NCI-H1436 treated with DMSO at 0.1 percent for 48 hours (cell line): ENCODE measurements around the gene HEATR5B.
"Not testable (repeated sequence)": the region's sequence is repeated elsewhere in the genome, so short reads cannot be mapped to it uniquely, and the experiment has no call there.

Source experiments
- DNase-seq: peaks from one replicate; lab custom pipeline; 2025; lab: John Stamatoyannopoulos, UW

Gene HEATR5B

DNA sequence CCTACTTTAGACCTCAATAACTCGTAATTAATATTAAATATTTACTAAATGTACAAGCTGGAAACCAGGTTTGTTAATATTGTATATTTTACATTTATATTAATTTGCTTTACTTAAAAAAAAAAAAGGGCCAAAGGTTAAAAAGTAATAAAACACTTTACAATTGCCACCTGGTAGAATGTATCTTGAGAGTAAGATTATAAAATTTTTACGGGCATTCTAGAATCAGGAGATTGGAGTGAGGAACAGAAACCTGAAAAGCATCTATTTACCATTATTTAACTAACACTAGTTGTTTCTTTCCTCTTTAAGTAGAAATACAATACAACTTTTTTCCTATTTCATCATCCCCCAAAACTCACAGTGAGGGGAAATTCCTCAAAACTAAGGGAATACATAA, 102.3 kb downstream of the HEATR5B start:
- DNase-seq, result no peak

DNA sequence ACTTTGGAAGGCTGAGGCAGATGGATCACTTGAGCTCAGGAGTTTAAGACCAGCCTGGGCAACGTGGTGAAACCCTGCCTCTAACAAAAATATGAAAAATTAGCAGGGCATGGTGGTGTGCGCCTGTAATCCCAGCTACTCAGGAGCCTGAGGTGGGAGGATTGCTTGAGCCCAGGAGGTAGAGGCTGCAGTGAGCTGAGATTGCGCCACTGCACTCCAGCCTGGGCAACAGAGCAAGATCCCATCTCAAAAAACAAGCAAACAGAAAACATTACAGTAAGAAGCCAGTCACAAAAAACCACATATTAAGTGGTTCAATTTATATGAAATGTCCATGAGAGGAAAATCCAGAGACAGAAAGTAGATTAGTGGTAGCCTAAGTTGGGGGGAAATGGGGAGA, 105.2 kb downstream of the HEATR5B start:
- DNase-seq, result not testable (repeated sequence)

DNA sequence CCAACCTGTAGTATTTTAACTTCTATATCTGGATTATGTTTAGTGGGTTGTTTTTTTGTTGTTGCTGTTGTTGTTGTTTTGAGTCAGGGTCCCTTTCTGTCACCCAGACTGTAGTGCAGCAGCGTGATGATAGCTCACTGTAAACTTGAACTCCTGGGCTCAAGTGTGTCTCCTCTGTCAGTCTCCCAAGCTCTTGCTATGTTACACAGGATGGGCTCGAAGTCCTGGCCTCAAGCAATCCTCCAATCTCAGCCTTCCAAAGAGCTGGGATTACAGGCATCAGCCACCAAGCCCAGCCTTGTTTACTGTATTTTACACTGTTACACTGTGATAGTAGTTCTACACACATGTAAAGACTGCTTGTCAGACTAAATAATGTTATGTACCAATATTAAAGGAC, 108.1 kb downstream of the HEATR5B start:
- DNase-seq, result no peak

DNA sequence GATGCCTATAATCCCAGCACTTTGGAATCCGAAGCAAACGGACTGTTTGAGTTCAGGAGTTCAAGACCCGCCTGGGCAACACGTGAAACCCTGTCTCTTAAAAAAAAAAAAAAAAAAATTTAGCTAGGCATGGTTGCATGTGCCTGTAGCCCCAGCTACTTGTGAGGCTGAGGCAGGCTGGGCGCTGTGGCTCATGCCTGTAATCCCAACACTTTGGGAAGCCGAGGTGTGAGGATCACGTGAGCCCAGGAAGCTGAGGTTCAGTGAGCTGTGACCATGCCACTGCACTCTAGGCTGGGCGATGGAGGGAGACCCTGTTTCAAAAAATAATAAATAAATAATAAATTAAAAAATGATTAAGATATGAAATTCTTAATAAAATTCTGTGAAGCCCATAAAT, 108.9 kb downstream of the HEATR5B start:
- no peak for DNase-seq

DNA sequence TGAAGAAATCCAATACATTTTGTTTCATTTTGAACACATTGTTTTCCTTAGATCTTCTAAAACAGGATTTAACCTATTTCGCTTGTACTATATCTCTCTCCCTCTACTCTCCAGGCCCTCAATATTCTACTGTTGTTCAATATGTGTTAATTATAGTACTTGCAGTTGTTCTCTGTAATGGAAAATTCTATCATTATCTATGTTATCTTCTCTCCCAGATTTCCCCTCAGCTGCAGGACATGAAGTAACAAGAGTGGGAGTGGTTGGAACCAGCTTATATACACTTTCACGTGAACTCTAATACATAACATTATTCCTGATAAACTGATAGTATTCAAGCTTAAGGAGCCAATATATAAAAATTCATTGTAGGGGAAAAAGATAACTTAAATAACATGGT, 110.9 kb downstream of the HEATR5B start:
- DNase-seq, result no peak

DNA sequence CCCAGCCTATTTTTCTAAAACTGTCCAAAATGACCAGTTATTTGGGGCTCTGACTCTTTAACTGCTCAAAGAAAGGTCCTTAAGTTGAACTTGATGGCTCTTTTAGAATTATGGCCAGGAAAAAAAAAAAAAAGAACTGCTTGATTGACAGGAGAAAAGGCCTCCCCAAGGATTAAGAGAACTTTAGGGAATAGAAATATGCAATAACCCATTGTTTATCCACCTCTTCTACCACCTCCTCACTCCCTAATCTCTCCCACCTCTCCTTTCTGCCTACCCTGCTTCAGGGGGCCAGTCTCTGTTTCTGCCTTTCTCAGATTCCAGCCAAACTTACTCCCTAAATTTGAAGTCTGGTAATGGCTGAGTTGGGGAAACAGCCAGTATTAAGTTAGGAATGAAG, 112.2 kb downstream of the HEATR5B start:
- DNase-seq, result no peak

DNA sequence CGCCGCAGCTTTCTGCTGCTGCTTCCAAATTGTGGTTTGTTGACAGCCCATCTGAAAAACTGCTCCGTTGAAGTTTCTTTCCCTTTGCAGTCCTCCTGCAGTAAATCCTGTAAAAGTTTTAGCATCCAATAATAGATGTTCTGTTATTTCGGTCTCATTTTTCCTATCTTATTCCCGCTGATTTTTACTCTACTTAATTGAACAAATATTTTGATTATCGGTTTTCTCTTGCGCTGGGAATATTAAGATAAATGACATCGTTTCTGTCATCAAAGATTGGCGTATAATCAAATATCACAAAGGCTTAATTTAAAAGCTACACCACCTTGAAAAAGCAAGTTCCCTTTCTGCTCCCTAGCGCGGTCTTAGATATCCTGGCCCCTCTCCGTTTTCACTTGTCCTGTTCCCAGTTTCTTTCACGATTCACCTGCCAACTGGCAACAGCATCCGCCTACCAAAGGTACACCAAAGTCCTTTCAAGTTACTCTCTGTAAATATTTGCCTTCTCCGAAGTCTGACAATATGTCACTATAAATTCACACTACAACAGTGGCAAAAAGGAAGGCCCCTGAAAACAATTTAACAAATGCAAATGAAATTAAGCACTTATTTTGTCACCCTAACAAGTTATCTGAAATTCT, 116.8 kb downstream of the HEATR5B start:
- no peak for DNase-seq

DNA sequence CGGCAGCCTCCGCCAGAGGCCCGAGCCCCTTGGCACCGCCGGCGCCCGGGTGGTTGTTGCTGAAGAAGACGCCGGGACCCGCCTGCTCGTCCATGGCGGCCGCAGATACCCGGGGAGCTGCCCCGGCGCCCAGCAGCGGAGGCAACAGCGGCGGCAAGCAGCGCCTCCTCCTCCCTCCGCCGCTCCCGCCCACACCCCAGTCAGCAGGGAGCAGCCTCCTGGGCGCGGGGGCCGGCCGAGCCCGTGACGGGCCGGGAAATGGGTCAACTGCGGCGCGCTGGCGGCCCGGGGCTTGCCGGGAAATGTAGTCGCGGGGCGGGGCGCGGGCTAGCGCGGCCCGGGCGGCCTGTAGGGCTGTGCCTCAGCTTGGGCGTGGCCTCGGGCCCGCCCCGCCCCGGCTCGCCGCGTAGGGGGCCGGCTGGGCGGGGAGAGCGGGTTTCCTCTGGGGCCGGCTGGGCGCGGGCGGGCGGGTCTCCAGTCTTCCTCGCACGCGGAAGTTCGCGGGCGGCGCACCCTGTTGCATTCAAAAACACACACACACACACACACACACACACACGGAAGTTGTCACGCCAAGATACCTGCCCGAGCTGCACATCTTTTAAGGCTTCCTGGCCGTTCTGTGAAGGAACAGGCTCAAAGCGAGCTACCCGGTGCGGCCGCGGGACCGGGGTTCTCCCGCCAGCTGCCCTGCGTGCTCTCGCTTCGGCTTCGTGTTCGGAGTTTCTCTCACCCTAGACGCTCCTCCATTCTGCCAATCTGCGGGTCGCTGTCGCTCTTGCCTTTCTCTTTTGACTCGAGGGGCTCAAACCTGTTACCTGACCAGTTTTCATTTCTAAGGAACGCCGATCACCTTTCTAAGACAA, 117.6 kb downstream of the HEATR5B start, which contains the start of gene STRN:
Gene STRN (minus strand): TSS at position 167 of the 866 bp plus-strand sequence. CDS start 73 bp downstream, at position 94.
- DNase-seq, result peak; percentile 73

DNA sequence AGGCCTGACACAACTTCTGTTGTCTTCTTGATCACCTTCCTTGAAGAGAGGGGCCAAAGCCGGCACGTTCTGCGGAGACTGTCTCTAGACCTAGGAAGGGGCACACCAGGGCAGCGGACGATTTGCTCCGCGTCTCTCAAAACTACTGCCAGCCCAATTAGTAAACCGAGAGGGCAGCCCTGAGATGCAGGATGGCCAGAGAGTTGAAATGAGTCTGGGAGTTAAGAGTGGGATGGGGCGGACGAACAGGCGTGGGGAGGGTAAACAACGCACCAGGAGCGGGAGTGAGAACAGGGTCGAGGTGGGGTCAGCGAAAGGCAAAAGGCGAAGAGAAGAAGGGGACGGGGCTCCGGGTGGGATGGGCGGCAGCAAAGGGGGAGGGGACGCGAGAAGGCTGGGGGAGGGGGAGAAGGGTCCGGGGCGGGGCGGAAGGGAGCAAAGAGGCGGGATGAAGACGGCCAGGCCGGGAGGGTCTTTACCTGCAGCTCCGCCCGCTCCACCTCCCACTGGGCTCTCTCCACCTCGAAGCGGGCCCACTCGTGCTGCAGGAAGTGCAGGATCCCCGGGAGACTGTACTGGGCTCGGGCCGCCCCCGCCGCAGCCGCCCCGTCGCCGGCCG, 118.3 kb downstream of the HEATR5B start:
- no peak for DNase-seq

DNA sequence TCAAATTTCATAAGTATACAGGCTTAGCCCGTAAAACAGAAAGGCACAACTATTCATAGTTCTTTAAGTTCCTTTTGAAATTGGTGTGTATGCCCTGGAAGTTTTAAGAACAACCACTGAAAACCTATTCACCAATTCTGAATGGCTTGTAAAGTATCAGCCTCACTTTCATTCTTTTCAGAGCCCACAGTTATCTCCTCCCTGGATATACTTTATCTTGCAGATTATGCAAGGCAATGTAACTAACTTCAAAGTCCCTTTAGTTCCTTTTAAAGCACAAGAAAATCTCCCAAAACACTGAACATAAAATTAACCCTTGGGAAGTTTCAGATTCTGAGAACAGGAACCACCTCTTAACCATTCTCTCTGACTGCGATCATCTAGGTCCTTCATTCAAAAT, 119.0 kb downstream of the HEATR5B start:
- no peak for DNase-seq

DNA sequence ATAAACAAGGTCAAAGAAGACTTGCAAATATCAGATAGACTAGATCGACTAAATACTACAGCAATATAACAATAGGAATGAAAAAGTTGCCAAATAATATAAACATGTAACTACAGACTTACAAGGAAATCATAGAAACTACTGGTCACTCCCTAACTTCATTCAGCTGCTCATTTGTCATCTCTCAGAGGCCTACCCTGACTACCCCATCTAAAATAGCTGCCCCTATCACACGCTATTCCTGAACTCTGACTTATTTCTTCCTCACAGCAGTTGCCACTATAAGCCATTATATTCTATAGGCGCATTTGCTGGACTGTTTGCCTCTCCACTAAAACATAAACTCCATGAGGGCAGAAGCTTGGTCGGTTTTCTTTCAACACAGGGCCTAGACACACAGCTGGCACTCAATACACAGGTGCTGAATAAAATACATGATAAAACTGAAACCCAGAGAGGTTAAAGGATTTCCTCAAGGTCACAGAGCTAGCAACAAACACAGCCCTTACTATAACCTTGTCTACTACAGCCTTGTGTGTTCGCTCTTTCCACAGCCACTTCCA, 119.6 kb downstream of the HEATR5B start:
- no peak for DNase-seq

DNA sequence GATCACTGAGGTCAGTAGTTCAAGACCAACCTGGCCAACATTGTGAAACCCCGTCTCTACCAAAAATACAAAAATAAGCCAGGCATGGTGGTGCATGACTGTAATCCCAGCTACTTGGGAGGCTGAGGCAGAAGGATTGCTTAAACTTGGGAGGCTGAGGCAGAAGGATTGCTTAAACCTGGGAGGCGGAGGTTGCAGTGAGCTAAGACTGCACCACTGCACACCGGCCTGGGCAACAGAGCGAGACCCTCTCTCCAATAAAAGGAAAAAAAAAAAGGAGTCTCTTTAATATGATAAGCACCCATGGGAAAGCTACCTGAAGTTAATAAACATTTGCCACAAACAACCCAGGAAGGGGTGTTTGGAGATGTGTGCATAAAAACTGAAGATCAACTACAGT, 120.4 kb downstream of the HEATR5B start:
- no peak for DNase-seq

DNA sequence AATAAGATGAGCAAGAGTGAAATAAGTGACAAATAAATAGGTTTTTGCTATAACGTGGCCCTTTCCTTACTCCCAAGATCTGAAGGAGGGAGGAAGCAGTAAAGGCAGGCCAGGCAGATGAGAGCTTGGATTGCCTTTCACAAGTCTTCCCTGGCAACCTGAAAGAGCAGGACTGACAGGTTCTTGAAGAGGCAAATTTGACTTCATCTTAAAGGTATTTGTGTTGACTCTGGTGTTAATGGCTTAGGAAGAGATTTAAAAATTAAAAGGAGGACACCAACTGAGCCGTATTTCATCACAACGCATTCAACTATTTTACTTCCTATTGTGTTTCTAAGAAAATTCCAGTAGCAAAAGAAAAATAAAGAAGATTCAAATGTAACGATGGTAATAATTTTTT, 121.1 kb downstream of the HEATR5B start:
- no peak for DNase-seq

DNA sequence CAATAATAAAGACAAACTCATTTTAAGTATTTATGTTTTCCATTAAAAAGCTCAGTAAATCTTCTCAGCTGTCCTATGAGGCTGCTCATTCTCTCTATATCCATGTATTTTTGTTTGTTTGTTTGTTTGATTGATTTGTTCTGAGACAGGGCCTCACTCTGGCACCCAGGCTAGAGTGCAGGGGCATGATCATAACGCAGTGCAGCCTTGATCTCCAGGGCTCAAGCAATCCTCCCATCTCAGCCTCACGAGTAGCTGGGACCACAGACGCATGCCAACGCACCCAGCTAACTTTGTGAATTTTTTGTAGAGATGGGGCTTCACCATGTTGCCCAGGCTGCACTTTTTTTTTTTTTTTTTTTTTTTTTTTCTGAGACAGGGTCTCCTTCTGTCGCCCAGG, 123.4 kb downstream of the HEATR5B start:
- DNase-seq, result no peak

DNA sequence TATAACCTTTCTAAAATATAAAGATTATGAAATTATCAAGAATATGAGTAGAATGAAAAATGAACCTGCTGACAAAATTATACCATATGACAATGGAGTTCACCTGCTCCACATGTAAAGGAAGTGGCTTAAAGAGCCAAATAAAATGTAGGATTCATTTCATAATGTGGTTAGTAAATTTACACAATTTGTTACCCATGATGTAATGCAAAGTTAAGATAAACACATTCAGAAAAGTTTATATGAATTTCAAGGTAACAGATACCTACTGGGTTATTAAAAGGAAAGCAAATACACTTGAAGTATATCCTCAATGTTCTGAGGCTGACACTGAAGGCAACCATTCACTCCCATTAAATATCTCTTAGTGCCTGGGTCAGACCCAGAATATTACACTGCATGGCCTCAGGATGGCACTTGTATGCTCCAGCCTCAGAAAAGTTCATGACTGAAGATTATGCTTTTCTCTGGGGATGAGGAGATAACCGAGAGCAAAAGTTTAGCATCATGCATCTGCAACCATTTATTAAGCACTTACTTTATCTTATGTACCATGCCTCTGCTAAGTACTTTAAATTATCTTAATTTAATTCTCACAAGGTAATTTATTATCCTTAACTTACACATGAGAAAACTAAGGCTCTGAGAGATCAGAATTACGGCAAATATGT, 124.0 kb downstream of the HEATR5B start:
- no peak for DNase-seq

DNA sequence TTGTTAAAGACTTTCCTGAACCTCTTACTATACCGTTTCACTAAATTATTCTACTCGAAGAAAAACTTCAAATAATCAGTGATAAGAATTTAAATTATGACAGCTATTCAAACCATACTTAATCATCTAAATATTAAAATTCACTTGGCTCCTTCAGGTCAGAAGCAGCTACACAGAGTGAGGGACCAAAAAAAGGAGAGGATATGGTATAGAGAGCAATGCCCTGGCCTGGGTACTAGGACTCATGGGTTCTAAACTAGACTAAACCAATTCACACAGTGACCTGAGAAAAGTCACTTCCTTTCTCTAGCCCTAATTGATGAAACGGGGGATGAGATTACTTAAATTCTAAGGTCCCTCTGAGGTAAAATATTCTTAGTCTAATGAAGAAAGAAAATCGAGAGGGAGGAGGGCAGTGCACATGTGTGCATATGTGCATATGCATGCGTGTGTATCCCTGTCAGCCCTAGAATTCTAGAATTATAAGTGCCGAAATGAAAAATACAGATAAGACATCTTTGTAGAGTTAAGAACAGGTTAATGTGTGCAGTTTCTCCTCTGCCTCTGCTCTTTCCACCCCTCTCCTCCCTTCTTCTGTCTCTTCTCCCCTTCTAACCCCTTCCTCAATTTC, 129.1 kb downstream of the HEATR5B start:
- DNase-seq, result no peak

DNA sequence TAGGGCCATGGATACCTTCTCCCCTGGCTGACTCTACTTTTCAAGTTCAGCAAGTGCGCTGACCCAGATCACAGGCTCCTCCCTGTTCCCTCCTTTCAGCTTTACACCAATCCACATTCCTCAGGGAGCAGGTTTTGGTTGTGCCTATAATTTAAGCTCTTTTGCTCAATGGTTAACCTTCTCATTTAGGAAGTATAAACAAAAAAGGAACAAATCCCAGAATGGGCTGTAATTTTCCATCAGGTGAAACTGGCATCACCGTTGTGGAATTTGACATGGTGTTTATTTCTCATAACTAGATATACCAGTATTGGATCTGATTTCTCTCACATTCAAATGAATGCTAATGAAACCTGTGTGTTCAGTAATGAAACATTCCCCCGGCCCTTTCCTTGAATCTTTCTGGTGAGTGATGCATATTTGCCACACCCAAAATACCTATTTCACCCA, 131.4 kb downstream of the HEATR5B start:
- DNase-seq, result no peak

DNA sequence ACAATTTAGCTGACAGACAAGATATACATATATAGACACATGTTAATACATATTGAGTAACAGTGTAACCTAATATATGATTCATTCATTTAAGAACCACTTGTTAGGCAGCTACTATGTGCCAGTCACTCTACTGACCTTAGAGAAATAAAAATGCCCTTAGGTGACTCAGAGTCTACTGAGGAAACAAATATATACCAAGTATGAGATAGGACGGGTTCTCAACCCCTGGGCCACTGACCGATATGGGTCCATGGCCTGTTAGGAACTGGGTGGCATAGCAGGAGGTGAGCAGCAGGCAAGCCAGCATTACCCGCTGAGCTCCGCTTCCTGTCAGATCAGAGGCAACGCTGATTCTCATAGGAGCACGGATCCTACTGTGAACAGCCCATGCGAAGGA, 132.6 kb downstream of the HEATR5B start:
- no peak for DNase-seq

DNA sequence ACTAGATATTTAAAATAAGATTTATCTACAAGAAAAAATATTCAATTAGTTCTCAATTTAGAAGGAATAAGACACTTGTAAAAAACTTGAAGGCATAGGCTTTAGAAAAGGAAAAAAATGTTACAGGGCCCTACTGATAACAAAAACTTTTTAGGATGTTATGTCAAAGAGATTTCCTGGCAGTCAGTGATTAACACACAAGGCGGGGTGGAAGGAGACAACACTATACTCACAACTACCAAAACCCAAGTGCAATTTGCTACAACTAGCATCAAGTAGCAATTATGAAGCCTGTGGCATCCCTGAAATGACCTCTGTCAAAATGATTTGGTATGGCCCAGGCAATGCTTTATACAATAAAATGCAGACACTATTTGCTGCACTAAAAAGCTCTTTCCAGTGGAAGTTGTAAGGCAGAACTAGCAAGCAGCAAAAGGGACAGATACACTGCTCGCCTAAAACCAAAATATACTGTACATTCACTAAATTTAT, 133.1 kb downstream of the HEATR5B start:
- DNase-seq, result no peak

DNA sequence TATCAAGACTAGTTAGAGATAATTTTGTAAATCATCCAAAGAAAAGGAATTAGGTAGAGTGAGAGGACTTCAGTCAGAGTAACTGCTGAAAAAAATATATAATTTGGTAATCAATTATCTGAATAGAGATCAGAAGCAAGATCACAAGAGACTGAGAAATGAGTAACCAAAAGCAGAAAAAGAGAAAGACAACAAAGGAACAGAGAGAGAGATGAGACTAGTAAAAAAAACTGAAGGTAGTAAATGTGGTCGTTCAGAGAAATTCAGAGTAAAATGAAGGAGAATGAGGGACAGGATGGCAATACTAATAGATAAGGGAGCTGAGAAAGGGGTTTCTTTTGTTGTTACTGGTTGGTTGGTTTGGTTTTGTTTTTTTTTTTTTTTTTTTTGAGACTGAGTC, 134.3 kb downstream of the HEATR5B start:
- DNase-seq, result no peak

DNA sequence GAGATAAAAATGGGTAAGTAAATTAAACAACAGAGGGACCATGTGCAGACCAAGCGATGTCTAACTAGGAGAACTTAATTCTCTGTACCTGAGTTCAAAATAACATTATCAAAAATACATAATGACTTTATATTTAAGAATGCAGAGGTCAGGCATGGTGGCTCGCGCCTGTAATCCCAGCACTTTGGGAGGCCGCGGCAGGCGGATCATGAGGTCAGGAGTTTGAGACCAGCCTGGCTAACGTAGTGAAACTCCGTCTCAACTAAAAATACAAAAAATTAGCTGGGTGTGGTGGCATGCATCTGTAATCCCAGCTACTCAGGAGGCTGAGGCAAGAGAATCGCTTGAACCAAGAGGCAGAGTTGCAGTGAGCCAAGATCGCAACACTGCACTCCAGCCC, 138.9 kb downstream of the HEATR5B start:
- DNase-seq, result not testable (repeated sequence)
